ENCODE results near the gene OR8H1. TPM values are rescaled to one million over a fixed set of nuclear protein-coding genes. Genes with fewer than 3 reads are reported as not detected.

The OR8H1 gene
- total and polyA plus RNA-seq, 5 donors from 2014 or later = not detected

- Histone ChIP-seq H3K27me3 (ENCODE audit: control insufficient read depth, insufficient read depth, low read length) (no peaks in the 10 kb centered on the region), H3K4me3 (ENCODE audit: low read depth, low read length) (no peak overlapping the region), H3K4me1 (ENCODE audit: control insufficient read depth, insufficient read depth, low read length, poor library complexity, severe bottlenecking) (no peaks in the 10 kb centered on the region), H3K36me3 (ENCODE audit: control insufficient read depth, insufficient read depth, low read length) (no peaks in the 10 kb centered on the region), H3K9me3 (ENCODE audit: control insufficient read depth in 2 of 2, low read length in 2 of 2) (peaks cover 0 to 1% of the 10 kb centered on the region in 2 experiments), H3K27ac (ENCODE audit: insufficient read depth, low read length, poor library complexity, severe bottlenecking) (no peak overlapping the region)
- no peak for ATAC-seq (ENCODE audit: low read depth in 2 of 2)
- H3K36me3 Mint-ChIP-seq = no peaks in the 10 kb centered on the region
- no peaks in the 10 kb centered on the region for H3K4me1 Mint-ChIP-seq
- DNase-seq = no peak
- no peak overlapping the region for H3K27ac Mint-ChIP-seq
- H3K4me3 Mint-ChIP-seq = no peak overlapping the region
- peaks cover 0 to 20% (median 3%) of the 10 kb centered on the region in 7 donors for H3K9me3 Mint-ChIP-seq
- no peaks in the 10 kb centered on the region for H3K27me3 Mint-ChIP-seq
Observed at GRCh38 chr11:56271092-56271491, 21.0 kb downstream of the OR8H1 start.

- H3K27me3 ChIP-seq (ENCODE audit: control insufficient read depth, insufficient read depth, low read length) = no peaks in the 10 kb centered on the region
- H3K4me3 ChIP-seq (ENCODE audit: low read depth, low read length) = no peak within 1 kb of the TSS
- peaks cover 0 to 3% of the 10 kb centered on the region in 2 experiments for H3K9me3 ChIP-seq (ENCODE audit: control insufficient read depth in 2 of 2, low read length in 2 of 2)
- DNase-seq = no peak
- H3K27me3 Mint-ChIP-seq = no peaks in the 10 kb centered on the region
- peaks cover 0 to 20% (median 4%) of the 10 kb centered on the region in 7 donors for H3K9me3 Mint-ChIP-seq
- H3K4me1 Mint-ChIP-seq = no peaks in the 10 kb centered on the region
- H3K27ac Mint-ChIP-seq = no peak within 1 kb of the TSS
- H3K4me3 Mint-ChIP-seq = no peak within 1 kb of the TSS
- H3K27ac ChIP-seq (ENCODE audit: insufficient read depth, low read length, poor library complexity, severe bottlenecking) = no peak within 1 kb of the TSS
- no peak for ATAC-seq (ENCODE audit: low read depth in 2 of 2)
- H3K36me3 Mint-ChIP-seq = no peaks in the 10 kb centered on the region
- H3K4me1 ChIP-seq (ENCODE audit: control insufficient read depth, insufficient read depth, low read length, poor library complexity, severe bottlenecking) = no peaks in the 10 kb centered on the region
- no peaks in the 10 kb centered on the region for H3K36me3 ChIP-seq (ENCODE audit: control insufficient read depth, insufficient read depth, low read length)
Observed at GRCh38 chr11:56251954-56252353, 40.1 kb downstream of the OR8H1 start, which contains the start of gene OR5T3. TSS of gene OR5T3 (plus strand) at chr11:56252254. CDS start at chr11:56252254, 0 bp downstream.

Other genes with a start within 250 kb of the OR8H1 start
- gene OR8I2, start 198.9 kb downstream of the OR8H1 start, total RNA-seq = not detected
- not detected for gene OR8I2, start 198.9 kb downstream of the OR8H1 start, polyA plus RNA-seq
- not detected for gene OR8H2, start 188.6 kb downstream of the OR8H1 start, total RNA-seq
- gene OR8H2, start 188.6 kb downstream of the OR8H1 start, polyA plus RNA-seq = not detected
- gene OR8H3, start 169.9 kb downstream of the OR8H1 start, total RNA-seq = not detected
- gene OR8H3, start 169.9 kb downstream of the OR8H1 start, polyA plus RNA-seq = not detected
- gene OR8J3, start 152.1 kb downstream of the OR8H1 start, total RNA-seq = not detected
- gene OR8J3, start 152.1 kb downstream of the OR8H1 start, polyA plus RNA-seq = not detected
- not detected for gene OR8K5, start 131.9 kb downstream of the OR8H1 start, total RNA-seq
- gene OR8K5, start 131.9 kb downstream of the OR8H1 start, polyA plus RNA-seq = not detected
- gene OR5J2, start 115.6 kb downstream of the OR8H1 start, total RNA-seq = not detected
- gene OR5J2, start 115.6 kb downstream of the OR8H1 start, polyA plus RNA-seq = not detected
- not detected for gene OR5T2, start 58.0 kb downstream of the OR8H1 start, total RNA-seq
- not detected for gene OR5T2, start 58.0 kb downstream of the OR8H1 start, polyA plus RNA-seq
- not detected for gene OR5T3, start 40.0 kb downstream of the OR8H1 start, total RNA-seq
- not detected for gene OR5T3, start 40.0 kb downstream of the OR8H1 start, polyA plus RNA-seq
- not detected for gene OR5T1, start 18.1 kb downstream of the OR8H1 start, total RNA-seq
- gene OR5T1, start 18.1 kb downstream of the OR8H1 start, polyA plus RNA-seq = not detected
- not detected for gene OR8K3, start 22.9 kb upstream of the OR8H1 start, total RNA-seq
- not detected for gene OR8K3, start 22.9 kb upstream of the OR8H1 start, polyA plus RNA-seq
- gene OR8K1, start 53.8 kb upstream of the OR8H1 start, total RNA-seq = not detected
- gene OR8K1, start 53.8 kb upstream of the OR8H1 start, polyA plus RNA-seq = not detected
- gene OR8J1, start 62.0 kb upstream of the OR8H1 start, total RNA-seq = not detected
- gene OR8J1, start 62.0 kb upstream of the OR8H1 start, polyA plus RNA-seq = not detected
- gene OR8U1, start 83.4 kb upstream of the OR8H1 start, total RNA-seq = not detected
- not detected for gene OR8U1, start 83.4 kb upstream of the OR8H1 start, polyA plus RNA-seq
- not detected for gene OR5AL1, start 120.4 kb upstream of the OR8H1 start, total RNA-seq
- not detected for gene OR5AL1, start 120.4 kb upstream of the OR8H1 start, polyA plus RNA-seq
- not detected for gene OR5M3, start 181.1 kb upstream of the OR8H1 start, total RNA-seq
- not detected for gene OR5M3, start 181.1 kb upstream of the OR8H1 start, polyA plus RNA-seq
- gene OR5M8, start 199.1 kb upstream of the OR8H1 start, total RNA-seq = not detected
- gene OR5M8, start 199.1 kb upstream of the OR8H1 start, polyA plus RNA-seq = not detected

Data from CD4-positive, CD25-positive, alpha-beta regulatory T cell (primary cell).